Immature natural killer cell (primary cell): ENCODE data around the gene KLF13. TPM values are rescaled to one million over a fixed set of nuclear protein-coding genes. Genes with fewer than 3 reads are reported as not detected.
A peak's percentile ranks its signal among the peaks of the same experiment; 100 is the strongest.

ENCODE experiments used
- DNase-seq, 3 donors: peaks; one replicate each; pipeline ENCODE4 v3.0.0; 2022; ENCODE audit warnings: mixed read lengths in 1 of 3
- H3K27ac Mint-ChIP-seq, 6 donors: one replicate each; pipeline ENCODE4 v1.8.0; 2020; ENCODE audit warnings: mixed read lengths in 6 of 6, mild to moderate bottlenecking in 5 of 6, inconsistent platforms in 4 of 6, moderate library complexity in 3 of 6
- H3K27me3 Mint-ChIP-seq, 3 donors: one replicate each; pipeline ENCODE4 v1.8.0; 2020 to 2021; ENCODE audit warnings: low read depth in 3 of 3, mild to moderate bottlenecking in 3 of 3, mixed read lengths in 3 of 3, moderate library complexity in 3 of 3, inconsistent platforms in 1 of 3
- H3K36me3 Mint-ChIP-seq, 3 donors: one replicate each; pipeline ENCODE4 v1.8.0; 2020; ENCODE audit warnings: mixed read lengths in 3 of 3, inconsistent platforms in 2 of 3, mild to moderate bottlenecking in 2 of 3
- H3K4me1 Mint-ChIP-seq, 2 donors: one replicate each; pipeline ENCODE4 v1.8.0; 2020; ENCODE audit warnings: inconsistent platforms in 2 of 2, mild to moderate bottlenecking in 2 of 2, mixed read lengths in 2 of 2, moderate library complexity in 1 of 2
- H3K4me3 Mint-ChIP-seq, 5 donors: one replicate each; pipeline ENCODE4 v1.8.0; 2020; ENCODE audit warnings: mild to moderate bottlenecking in 5 of 5, mixed read lengths in 5 of 5, inconsistent platforms in 3 of 5, moderate library complexity in 3 of 5
- H3K9me3 Mint-ChIP-seq, 6 donors: one replicate each; pipeline ENCODE4 v1.8.0; 2020; ENCODE audit warnings: mild to moderate bottlenecking in 6 of 6, mixed read lengths in 6 of 6, inconsistent platforms in 4 of 6, moderate library complexity in 3 of 6
- polyA plus RNA-seq, 3 donors: library from polyadenylated mRNA; unstranded; fragments of 300-500 nt; fragmentation: Illumina TruSeq; gene quantifications; one replicate each; pipeline ENCODE4 v1.2.3, GENCODE V29; 2021

Gene KLF13
- polyA plus RNA-seq, 3 donors from 2014 or later, result 24.7 to 89.9 (median 47.2) TPM

DNA sequence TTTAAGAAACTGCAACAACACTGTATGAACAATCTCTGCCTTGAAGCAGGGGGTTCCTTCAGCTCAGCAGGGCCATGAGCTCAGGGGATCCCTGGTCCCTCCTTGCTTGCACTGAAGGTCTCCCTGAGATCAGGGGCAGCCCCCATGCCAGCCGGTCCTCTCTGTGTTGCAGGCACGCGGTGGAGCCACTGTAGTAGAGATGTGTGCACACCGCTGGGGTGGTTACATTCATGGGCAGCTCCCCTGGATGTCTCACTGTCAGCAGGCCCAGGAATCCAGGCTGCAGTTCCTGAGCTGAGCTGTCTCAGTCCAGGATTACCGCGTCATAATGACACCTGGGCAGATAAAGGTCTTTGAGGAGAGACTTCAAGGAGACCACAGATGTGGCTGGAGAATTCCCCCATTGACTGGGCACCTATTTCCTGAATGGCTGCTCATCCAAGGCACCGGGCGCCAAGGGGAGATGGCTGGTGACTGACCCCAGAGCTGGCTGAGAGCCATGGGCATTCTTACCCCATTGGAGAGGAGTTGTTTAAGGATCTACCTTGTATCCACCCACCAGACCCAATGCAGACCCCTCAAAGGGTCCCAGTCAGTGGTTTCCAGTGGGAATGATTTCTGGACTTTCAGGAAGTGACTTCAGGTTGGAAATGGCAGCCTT, 10.4 kb upstream of the KLF13 start:
- no peak for DNase-seq
- Mint-ChIP-seq H3K9me3 (peaks cover 0 to 2% (median 0%) of the 10 kb centered on the region in 6 donors), H3K36me3 (no peaks in the 10 kb centered on the region), H3K4me1 (peaks cover 20 to 22% of the 10 kb centered on the region in 2 donors), H3K27me3 (peaks cover 0 to 8% (median 7%) of the 10 kb centered on the region in 3 donors), H3K4me3 (no peak overlapping the region), H3K27ac (peak overlapping the region in 3 of 6 donors; percentile 46 to 76 (median 50))

DNA sequence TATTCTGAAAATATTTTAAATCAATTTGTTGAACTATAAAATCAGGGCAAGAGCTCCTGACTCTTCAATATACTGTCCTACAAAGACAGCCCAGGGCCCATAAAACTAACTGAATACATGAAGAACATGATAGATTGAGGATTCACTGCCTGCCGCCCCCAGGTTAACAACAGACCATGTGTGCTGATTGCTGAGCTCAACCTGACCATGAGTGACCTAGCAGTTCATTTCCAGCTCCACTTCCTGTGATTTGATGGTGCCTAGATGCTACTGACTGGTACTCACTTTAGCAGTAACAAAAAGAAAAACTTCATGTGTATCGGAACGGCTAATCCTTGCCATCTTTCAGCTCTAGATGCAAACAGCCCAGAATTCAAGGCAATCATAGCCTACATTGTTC, 9.6 kb upstream of the KLF13 start:
- Mint-ChIP-seq H3K27me3 (peaks cover 3 to 7% (median 4%) of the 10 kb centered on the region in 3 donors), H3K27ac (peak overlapping the region; percentile 41 to 76 (median 59)), H3K4me3 (peak overlapping the region; percentile 23 to 61 (median 45))

DNA sequence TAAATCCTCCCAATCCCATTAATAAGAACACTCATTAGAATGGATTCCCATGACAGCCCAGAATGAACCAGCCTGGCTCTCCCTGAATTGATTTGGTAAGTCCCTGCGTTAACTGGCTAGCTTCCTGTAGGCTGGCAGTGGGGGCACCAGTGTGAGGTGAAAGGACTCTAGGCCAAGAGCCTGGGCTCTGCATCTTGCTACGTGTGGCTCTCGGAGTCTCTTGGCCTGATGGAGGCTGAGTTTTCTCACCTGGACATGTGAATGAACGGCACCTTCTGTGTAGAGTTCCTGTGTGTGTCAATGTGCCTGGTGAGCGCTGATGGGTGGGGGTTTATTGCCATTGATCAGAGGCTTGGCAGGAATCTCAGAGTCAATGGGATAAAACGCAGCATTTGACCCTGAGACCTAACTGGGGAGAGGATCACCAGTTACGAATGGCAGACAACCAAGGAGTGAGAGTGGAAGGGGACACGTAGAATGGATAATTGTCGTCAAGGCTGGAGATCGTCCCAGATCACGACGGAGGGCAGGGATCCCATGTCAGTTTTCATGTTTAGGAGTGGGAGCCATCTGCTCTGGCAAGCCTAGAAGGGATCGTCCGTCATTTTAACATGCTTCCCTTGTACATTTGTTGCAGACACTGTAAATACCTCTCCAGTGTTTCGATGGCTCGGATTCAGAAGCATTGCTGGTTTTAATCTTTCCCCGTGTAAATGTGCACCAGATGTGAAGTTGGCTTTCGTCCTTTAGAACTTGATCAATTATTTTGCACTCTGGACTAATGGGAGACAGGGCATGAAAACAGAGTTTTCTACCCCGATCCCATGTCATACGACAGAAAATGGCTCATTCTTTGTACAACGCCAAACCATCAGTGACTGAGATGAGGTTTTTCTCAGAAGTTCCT, 9.0 kb upstream of the KLF13 start:
- Mint-ChIP-seq H3K27me3 (peaks cover 3 to 7% (median 4%) of the 10 kb centered on the region in 3 donors), H3K4me1 (peaks cover 20 to 22% of the 10 kb centered on the region in 2 donors), H3K27ac (peak overlapping the region; percentile 41 to 76 (median 59)), H3K36me3 (no peaks in the 10 kb centered on the region), H3K9me3 (peaks cover 0 to 2% (median 0%) of the 10 kb centered on the region in 6 donors), H3K4me3 (peak overlapping the region in 4 of 5 donors; percentile 23 to 61 (median 52))
- no peak for DNase-seq

More for the DNA sequence above, 9.6 kb upstream of the KLF13 start:
- H3K9me3 Mint-ChIP-seq, result peaks cover 0 to 2% (median 0%) of the 10 kb centered on the region in 6 donors
- H3K36me3 Mint-ChIP-seq, result no peaks in the 10 kb centered on the region
- H3K4me1 Mint-ChIP-seq, result peaks cover 20 to 22% of the 10 kb centered on the region in 2 donors
- DNase-seq, result no peak

DNA sequence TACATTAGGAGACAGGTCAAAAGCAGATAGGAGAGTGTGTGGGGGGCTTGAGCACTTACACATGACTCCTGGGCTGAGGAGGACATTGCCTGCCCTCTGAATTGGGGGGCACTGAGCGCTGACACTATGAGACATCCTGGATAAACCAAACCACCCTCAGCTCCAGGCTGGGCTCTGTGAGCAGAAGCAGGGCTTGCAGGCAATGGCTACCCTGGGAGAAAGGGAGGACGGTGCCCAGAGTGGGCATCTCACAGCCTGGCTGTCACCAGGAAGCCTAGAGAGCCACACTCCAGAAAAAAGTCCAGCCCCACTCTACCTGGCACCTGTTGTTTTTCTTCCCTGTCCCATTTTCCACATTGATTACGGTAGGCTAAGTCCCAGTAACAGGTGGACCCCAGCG, 8.2 kb upstream of the KLF13 start:
- DNase-seq, result no peak
- no peak overlapping the region for H3K27ac Mint-ChIP-seq
- H3K4me1 Mint-ChIP-seq, result peaks cover 21 to 23% of the 10 kb centered on the region in 2 donors

DNA sequence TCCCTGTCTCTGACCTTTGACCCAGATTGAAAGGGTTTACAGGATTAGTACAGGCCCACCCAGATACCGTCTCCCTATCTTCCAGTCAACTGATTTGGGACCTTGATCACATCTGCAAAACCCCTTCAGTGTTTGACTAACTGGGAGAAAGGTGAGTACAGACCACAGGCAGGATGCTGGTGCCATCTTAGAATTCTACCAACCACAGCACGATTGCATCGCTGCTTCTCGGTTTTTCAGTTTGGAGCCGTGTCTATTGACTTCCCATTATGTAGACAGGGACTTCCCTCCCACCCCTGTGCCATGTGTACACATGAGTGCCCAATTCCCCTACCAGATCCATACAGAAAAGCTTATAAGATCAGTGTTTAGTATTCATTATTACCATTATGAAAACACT, 6.6 kb upstream of the KLF13 start:
- Mint-ChIP-seq H3K27me3 (peaks cover 4 to 5% (median 4%) of the 10 kb centered on the region in 3 donors), H3K27ac (no peak overlapping the region), H3K4me1 (peaks cover 33 to 39% of the 10 kb centered on the region in 2 donors), H3K36me3 (no peaks in the 10 kb centered on the region), H3K9me3 (no peaks in the 10 kb centered on the region), H3K4me3 (no peak overlapping the region)
- no peak for DNase-seq

More for the DNA sequence above, 8.2 kb upstream of the KLF13 start:
- H3K4me3 Mint-ChIP-seq, result no peak overlapping the region
- H3K27me3 Mint-ChIP-seq, result peaks cover 3 to 5% (median 4%) of the 10 kb centered on the region in 3 donors
- H3K36me3 Mint-ChIP-seq, result no peaks in the 10 kb centered on the region
- no peaks in the 10 kb centered on the region for H3K9me3 Mint-ChIP-seq

DNA sequence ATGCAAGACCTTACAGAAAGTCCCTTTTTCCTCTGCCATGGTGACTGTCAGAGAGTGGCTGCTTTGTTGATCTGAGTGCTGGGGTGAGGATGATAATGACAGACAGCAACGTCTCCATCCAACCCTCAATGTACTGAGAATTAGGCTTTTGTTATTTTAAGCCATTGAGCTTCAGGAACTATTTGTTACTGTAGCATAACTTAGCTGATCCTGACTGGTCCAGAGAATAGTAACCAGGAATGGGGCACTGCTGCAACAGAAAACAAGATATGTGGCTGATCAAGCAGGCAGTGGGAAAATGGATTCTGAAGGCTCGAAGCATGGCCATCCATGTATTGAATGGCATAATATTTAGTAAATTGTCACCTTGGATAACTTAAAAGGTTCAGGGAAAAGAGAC, 5.2 kb upstream of the KLF13 start:
- DNase-seq, result no peak
- Mint-ChIP-seq H3K9me3 (no peaks in the 10 kb centered on the region), H3K27ac (no peak overlapping the region), H3K4me1 (peaks cover 35 to 40% of the 10 kb centered on the region in 2 donors), H3K4me3 (no peak overlapping the region), H3K36me3 (no peaks in the 10 kb centered on the region), H3K27me3 (peaks cover 7 to 15% (median 10%) of the 10 kb centered on the region in 3 donors)

DNA sequence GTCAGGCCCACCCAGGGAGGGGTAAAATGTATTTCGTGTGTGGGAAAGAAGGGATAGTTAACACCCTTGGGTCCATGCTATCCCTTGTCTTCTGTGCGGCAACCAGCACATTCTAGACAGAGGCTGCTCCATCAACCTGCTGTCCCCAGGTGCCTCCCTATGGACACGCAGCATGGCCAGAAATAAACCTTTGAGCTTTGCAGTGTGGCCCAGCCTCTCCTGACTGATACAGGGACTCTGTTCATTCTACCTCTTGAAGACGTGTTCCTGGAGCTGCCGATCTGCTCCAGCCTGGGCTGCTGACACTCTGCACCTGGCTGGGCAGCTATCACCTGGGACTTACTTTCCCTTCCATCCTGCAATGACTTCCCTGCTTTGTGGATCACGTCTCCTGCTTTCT, 4.1 kb upstream of the KLF13 start:
- peaks cover 24 to 30% of the 10 kb centered on the region in 2 donors for H3K4me1 Mint-ChIP-seq
- no peak overlapping the region for H3K4me3 Mint-ChIP-seq
- no peaks in the 10 kb centered on the region for H3K9me3 Mint-ChIP-seq
- no peaks in the 10 kb centered on the region for H3K36me3 Mint-ChIP-seq
- H3K27ac Mint-ChIP-seq, result peak overlapping the region in 1 of 6 donors; percentile 15
- H3K27me3 Mint-ChIP-seq, result peaks cover 6 to 16% (median 10%) of the 10 kb centered on the region in 3 donors
- DNase-seq, result no peak

DNA sequence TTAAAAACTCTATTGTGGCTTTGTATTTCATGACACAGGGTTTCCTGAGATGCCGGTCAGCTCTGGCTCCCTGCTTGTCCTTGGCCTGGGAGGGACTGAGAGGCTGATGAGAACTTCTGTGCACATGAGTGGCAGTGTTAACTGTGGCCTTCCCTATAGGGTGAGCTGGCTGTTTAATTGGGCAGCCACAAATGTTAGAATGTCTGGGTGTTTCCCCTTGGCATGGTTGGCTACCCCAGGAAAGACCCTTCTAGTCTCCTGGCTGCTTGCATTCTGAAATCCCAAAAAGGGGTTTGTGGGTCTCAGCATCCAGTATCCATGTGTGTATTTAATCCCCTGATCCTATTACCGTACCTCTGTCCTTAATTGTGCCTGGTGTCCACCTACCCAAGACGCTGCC, 3.0 kb upstream of the KLF13 start:
- no peaks in the 10 kb centered on the region for H3K36me3 Mint-ChIP-seq
- no peak overlapping the region for H3K4me3 Mint-ChIP-seq
- H3K9me3 Mint-ChIP-seq, result no peaks in the 10 kb centered on the region
- DNase-seq, result no peak
- peaks cover 11 to 23% (median 12%) of the 10 kb centered on the region in 3 donors for H3K27me3 Mint-ChIP-seq
- peak overlapping the region in 2 of 6 donors; percentile 30 to 95 for H3K27ac Mint-ChIP-seq
- peaks cover 18 to 25% of the 10 kb centered on the region in 2 donors for H3K4me1 Mint-ChIP-seq

DNA sequence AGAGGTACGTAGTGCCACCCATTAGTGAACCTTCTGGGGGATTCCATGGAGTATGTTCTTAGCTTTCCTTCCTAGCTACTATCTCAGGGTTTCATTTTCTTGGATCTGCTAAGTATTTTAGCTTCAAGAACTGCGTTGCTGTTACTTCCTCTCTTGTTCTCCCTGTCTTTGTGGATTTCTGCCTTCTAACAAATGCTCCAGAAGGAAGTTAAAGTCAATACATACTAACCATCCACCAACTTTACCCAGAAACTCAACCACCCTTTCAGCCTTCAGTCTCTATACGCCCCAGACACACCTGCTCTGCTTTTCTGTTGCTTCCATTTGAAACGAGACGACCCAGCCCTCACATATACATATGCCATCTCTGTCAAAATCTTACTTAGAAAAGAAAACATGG, 2.4 kb upstream of the KLF13 start:
- Mint-ChIP-seq H3K4me3 (peak overlapping the region in 4 of 5 donors; percentile 87 to 92 (median 88)), H3K27ac (peak overlapping the region; percentile 89 to 97 (median 95)), H3K27me3 (peaks cover 16 to 28% (median 18%) of the 10 kb centered on the region in 3 donors), H3K36me3 (no peaks in the 10 kb centered on the region), H3K4me1 (peaks cover 24 to 30% of the 10 kb centered on the region in 2 donors), H3K9me3 (no peaks in the 10 kb centered on the region)
- DNase-seq, result no peak

DNA sequence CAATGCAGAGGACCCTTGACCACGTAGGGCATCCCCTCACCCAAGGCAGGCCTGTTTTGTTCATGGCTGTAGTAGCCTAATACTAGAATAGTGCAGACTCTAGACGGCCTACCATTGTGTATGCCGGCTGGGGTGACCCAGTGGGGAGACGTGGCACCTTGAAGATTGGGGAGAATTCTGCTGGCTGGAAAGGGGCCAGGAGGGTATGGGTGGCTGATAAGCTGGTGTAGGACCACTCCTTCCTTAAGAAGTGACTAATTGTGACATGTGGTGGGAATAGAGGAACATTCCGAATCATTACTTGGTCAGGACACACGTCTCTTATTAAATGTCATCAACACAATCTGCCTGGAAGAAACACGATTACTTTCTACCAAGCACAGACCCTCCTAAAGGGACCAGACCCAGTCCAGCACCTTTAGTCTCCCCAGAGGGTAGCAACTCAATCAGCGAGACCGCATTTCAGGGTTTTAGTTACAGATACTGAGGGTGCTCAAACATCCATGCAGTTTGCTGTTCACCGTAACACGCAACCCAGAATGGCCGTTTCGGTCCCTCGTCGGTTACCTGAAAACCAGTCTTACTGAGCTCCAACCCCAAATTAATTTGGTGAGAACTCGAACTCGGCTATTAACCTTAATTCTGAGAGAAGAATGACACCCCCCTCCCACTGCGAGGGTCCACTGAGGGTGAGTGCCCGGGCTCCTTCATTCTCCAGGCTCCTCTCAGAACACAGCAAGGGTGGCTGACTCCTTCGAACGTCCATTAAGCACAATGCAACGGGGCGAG, 1.6 kb upstream of the KLF13 start:
- Mint-ChIP-seq H3K9me3 (no peaks in the 10 kb centered on the region), H3K36me3 (no peaks in the 10 kb centered on the region), H3K27me3 (peaks cover 18 to 34% (median 20%) of the 10 kb centered on the region in 3 donors), H3K27ac (peak overlapping the region; percentile 89 to 97 (median 95)), H3K4me1 (peaks cover 32 to 39% of the 10 kb centered on the region in 2 donors), H3K4me3 (peak overlapping the region; percentile 87 to 92 (median 89))
- no peak for DNase-seq

DNA sequence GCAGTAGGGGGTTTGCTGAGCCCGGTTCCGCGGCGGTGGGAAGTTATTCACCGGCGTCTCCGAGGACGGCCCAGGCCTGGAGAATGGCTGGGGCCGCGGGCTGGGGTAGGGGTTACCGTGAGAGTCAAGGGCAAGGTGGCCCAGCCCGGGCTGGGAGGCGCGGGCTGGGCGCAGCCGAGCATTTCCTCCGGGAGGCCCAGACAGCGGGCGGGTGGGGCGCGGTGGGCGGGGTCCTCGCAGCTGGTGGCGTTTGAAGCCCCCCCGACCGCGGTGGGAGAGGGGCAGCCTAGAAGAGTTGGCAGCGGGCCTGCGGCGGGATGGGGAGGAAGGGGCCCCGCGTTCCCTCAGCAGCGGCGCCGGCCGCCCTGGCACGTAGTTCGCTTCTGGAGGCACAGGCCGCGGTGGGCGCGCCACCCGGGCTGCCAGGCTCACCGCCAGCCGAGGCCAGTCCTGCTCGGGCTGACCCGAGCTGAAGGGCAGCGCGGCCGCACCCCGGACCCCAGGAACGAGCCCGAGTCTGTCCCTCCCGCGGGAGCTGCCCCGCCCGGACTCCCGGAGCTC, 960 bp upstream of the KLF13 start:
- H3K36me3 Mint-ChIP-seq, result peaks cover 0 to 3% (median 0%) of the 10 kb centered on the region in 3 donors
- no peak for DNase-seq
- H3K27ac Mint-ChIP-seq, result peak overlapping the region; percentile 89 to 97 (median 95)
- H3K4me3 Mint-ChIP-seq, result peak overlapping the region; percentile 87 to 92 (median 89)
- H3K4me1 Mint-ChIP-seq, result peaks cover 38 to 45% of the 10 kb centered on the region in 2 donors
- H3K27me3 Mint-ChIP-seq, result peaks cover 18 to 41% (median 18%) of the 10 kb centered on the region in 3 donors
- H3K9me3 Mint-ChIP-seq, result no peaks in the 10 kb centered on the region

DNA sequence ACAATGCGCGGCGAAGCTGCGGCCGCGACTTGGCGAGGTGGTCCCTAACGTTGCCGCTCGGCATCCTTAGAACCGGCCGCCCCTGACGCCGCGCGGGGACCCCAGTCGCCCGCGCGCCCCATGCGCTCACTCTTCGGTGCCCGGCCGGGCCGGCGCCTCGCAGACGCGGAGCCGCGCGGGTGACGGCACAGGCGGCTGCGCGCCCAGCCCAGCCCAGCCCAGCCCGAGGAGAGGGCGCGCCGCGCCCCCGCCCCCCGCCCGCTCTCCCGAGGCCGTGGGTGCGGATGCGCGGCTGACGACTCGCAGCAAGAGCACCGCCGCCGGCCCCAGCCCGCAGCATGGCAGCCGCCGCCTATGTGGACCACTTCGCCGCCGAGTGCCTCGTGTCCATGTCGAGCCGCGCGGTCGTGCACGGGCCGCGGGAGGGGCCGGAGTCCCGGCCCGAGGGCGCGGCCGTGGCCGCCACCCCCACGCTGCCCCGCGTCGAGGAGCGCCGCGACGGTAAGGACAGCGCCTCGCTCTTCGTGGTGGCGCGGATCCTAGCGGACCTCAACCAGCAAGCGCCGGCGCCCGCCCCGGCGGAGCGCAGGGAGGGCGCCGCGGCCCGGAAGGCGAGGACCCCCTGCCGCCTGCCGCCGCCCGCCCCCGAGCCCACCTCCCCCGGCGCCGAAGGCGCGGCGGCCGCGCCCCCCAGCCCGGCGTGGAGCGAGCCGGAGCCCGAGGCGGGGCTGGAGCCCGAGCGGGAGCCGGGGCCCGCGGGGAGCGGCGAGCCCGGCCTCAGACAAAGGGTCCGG, 437 bp downstream of the KLF13 start:
- H3K36me3 Mint-ChIP-seq, result peaks cover 0 to 3% (median 0%) of the 10 kb centered on the region in 3 donors
- H3K27me3 Mint-ChIP-seq, result peaks cover 18 to 46% (median 18%) of the 10 kb centered on the region in 3 donors
- H3K9me3 Mint-ChIP-seq, result no peaks in the 10 kb centered on the region
- DNase-seq, result no peak
- peak overlapping the region in 2 of 6 donors; percentile 73 to 77 for H3K27ac Mint-ChIP-seq
- H3K4me1 Mint-ChIP-seq, result peaks cover 52 to 59% of the 10 kb centered on the region in 2 donors
- H3K4me3 Mint-ChIP-seq, result peak overlapping the region; percentile 44 to 89 (median 60)
